Body of pancreas (tissue), 4 donors: ENCODE data around the gene COL27A1.

Experiments used
- POLR2A ChIP-seq, 3 donors: fragments of 450-650 bp; IDR thresholded peaks; one replicate each; pipeline ENCODE4 v1.6.1; 2016; ENCODE audit warnings: antibody characterized with exemption in 3 of 3, mild to moderate bottlenecking in 2 of 3
- TF ChIP-seq, protein P1 (sequence below), 7 experiments: fragments of 450-650 bp in 4 of 7; fragments of 200-600 bp in 3 of 7; sonication (generic) in 3 of 7; IDR thresholded peaks; one replicate each; pipeline ENCODE4 v1.5.1; 2016 to 2019; ENCODE audit warnings: antibody characterized with exemption in 7 of 7

DNA sequence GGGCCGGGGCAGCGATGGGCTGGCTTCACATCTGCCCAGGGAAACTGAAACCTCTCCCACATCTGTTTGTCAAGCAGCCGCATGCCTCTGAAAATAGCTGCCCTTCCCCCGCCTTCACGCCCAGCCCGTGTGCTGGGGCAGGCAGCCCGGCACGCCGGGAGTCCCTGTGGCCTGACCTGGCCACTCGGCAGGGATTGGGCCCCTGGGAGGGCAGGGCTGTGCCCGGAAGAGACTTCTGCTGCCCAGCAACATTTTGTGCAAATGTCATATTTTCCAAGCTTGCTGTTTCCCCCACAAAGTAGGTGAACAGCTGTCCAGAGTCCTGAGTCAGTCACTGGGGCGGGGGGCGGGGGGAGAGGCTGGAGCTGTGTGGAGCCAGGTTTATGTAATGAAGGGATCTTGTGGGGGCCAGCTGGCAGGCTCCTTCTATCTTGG lies 8.2 kb downstream of the COL27A1 start:
- TF ChIP-seq, protein P1, sequence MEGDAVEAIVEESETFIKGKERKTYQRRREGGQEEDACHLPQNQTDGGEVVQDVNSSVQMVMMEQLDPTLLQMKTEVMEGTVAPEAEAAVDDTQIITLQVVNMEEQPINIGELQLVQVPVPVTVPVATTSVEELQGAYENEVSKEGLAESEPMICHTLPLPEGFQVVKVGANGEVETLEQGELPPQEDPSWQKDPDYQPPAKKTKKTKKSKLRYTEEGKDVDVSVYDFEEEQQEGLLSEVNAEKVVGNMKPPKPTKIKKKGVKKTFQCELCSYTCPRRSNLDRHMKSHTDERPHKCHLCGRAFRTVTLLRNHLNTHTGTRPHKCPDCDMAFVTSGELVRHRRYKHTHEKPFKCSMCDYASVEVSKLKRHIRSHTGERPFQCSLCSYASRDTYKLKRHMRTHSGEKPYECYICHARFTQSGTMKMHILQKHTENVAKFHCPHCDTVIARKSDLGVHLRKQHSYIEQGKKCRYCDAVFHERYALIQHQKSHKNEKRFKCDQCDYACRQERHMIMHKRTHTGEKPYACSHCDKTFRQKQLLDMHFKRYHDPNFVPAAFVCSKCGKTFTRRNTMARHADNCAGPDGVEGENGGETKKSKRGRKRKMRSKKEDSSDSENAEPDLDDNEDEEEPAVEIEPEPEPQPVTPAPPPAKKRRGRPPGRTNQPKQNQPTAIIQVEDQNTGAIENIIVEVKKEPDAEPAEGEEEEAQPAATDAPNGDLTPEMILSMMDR (IDR thresholded peaks at IDR 0.05), result no peak
- no peak for TF ChIP-seq POLR2A (IDR thresholded peaks at IDR 0.05)
